K562 (cell line): Measurements from ENCODE around the gene OR7D2. TPM values are rescaled to one million over a fixed set of nuclear protein-coding genes. Genes with fewer than 3 reads are reported as not detected.

ENCODE experiments used
- ATAC-seq: fragments of 200-7000 bp; cut with Tn5 transposase; 3 replicates; pipeline ENCODE4 v1.9.1; 2020; ENCODE audit warnings: moderate library complexity
- BruUV-seq: library from RNA; stranded (reverse); fragments of 400-500 nt; replicated peaks from 2 replicates; lab custom pipeline; 2021; lab: Mats Ljungman, UMichigan
- CTCF ChIA-PET: fragments of 300-600 bp; formaldehyde crosslinking; extraction: SDS; loops from one replicate; lab custom pipeline; 2021; ENCODE audit warnings: low intra/inter-chr PET ratio; lab: Yijun Ruan, JAX
- POLR2A ChIA-PET: fragments of 300-600, 350-650 bp; sonication (Branson Sonifier 250); formaldehyde crosslinking; extraction: SDS; loops from one replicate; lab custom pipeline; 2021; ENCODE audit warnings: antibody characterized with exemption, inconsistent platforms; lab: Yijun Ruan, JAX
- DNase-seq, 4 experiments: peaks; one replicate each; pipeline versions ENCODE4 v3.0.0 to v3.0.0-alpha.2; 2011 to 2018; ENCODE audit warnings: low spot score in 3 of 4, mixed read lengths in 3 of 4; ENCODE audit errors: extremely low read depth in 1 of 4
- FAIRE-seq: peaks from 2 replicates; lab custom pipeline; 2011; peaks lifted over from hg19 to GRCh38; lab: Jason Lieb, UNC
- H2AFZ ChIP-seq: 2 replicates; pipeline ENCODE4 v1.6.0; 2011; ENCODE audit warnings: low read depth, low read length, control low read depth, inconsistent platforms
- H3K27ac ChIP-seq: fragments of 200-600 bp; 3 replicates; pipeline ENCODE4 v1.8.0; 2011; ENCODE audit warnings: low read depth, mild to moderate bottlenecking, control low read depth, inconsistent platforms, low read length, moderate library complexity, mixed read lengths; ENCODE audit errors: extremely low read depth
- H3K27me3 ChIP-seq, 2 experiments: fragments of 300-600 bp in 1 of 2; 2 replicates in 1 of 2; 3 replicates in 1 of 2; pipeline versions ENCODE4 v1.6.0 to v1.8.0; 2011; ENCODE audit warnings: inconsistent platforms in 2 of 2, low read length in 2 of 2, mild to moderate bottlenecking in 1 of 2, mixed read lengths in 1 of 2, moderate library complexity in 1 of 2; ENCODE audit not compliant: control insufficient read depth in 2 of 2, insufficient read depth in 2 of 2
- H3K36me3 ChIP-seq: fragments of 300-600 bp; 3 replicates; pipeline ENCODE4 v1.8.0; 2011; ENCODE audit warnings: mild to moderate bottlenecking, low read length, inconsistent platforms; ENCODE audit not compliant: control insufficient read depth, insufficient read depth
- H3K4me1 ChIP-seq, 2 experiments: fragments of 200-600 bp in 1 of 2; replicated peaks in 1 of 2; 2 replicates in 1 of 2; 3 replicates in 1 of 2; pipeline versions ENCODE4 v1.5.1 to v1.8.0; 2011; ENCODE audit warnings: inconsistent platforms in 2 of 2, low read length in 2 of 2, mild to moderate bottlenecking in 1 of 2, mixed read lengths in 1 of 2, moderate library complexity in 1 of 2; ENCODE audit not compliant: control insufficient read depth in 2 of 2, insufficient read depth in 2 of 2
- H3K4me2 ChIP-seq: 2 replicates; pipeline ENCODE4 v1.6.1; 2011; ENCODE audit warnings: low read length, control low read depth, inconsistent platforms, mixed read lengths; ENCODE audit not compliant: insufficient read depth
- H3K4me3 ChIP-seq: fragments of 200-600 bp; sonication (generic), shearing (Covaris generic); 2 replicates; pipeline ENCODE4 v1.5.1; 2016; ENCODE audit warnings: control low read depth, inconsistent platforms
- H3K79me2 ChIP-seq: fragments of 200-600 bp; 3 replicates; pipeline ENCODE4 v1.8.0; 2011; ENCODE audit warnings: low read length, inconsistent platforms; ENCODE audit not compliant: control insufficient read depth, insufficient read depth
- H3K9ac ChIP-seq, 2 experiments: 2 replicates each; pipeline versions ENCODE4 v1.6.0 to v1.6.1; 2011; ENCODE audit warnings: low read depth in 2 of 2, low read length in 2 of 2, control low read depth in 1 of 2, inconsistent platforms in 1 of 2, mild to moderate bottlenecking in 1 of 2, mixed read lengths in 1 of 2; ENCODE audit not compliant: insufficient read depth in 1 of 2
- H3K9me1 ChIP-seq: one replicate; pipeline ENCODE4 v1.6.0; 2011; ENCODE audit warnings: inconsistent platforms, mild to moderate bottlenecking, low read length, moderate library complexity; ENCODE audit not compliant: control insufficient read depth, insufficient read depth
- H3K9me3 ChIP-seq: replicated peaks from 2 replicates; pipeline ENCODE4 v1.5.1; 2011; ENCODE audit warnings: low read depth, low read length, inconsistent platforms; ENCODE audit not compliant: control insufficient read depth, insufficient read depth
- H4K20me1 ChIP-seq: replicated peaks from 2 replicates; pipeline ENCODE4 v1.6.1; 2011; ENCODE audit warnings: low read length, inconsistent platforms, mixed read lengths; ENCODE audit not compliant: control insufficient read depth, insufficient read depth
- IRF9 ChIP-seq: fragments of 450-650 bp; IDR thresholded peaks from 2 replicates; pipeline ENCODE4 v1.6.1; 2016; ENCODE audit warnings: missing biosample characterization, missing genetic modification characterization
- KAT7 ChIP-seq: sonication (generic); formaldehyde crosslinking; IDR thresholded peaks from 2 replicates; pipeline ENCODE4 v1.8.0; 2022; ENCODE audit warnings: missing genetic modification reagents, mild to moderate bottlenecking, borderline replicate concordance
- TCFL5 ChIP-seq: fragments of 250-450 bp; sonication (Bioruptor Pico); conservative IDR thresholded peaks from 2 replicates; pipeline ENCODE4 v1.6.1; 2021; ENCODE audit warnings: mild to moderate bottlenecking, moderate library complexity, matching md5 sums
- ZNF274 ChIP-seq: IDR thresholded peaks from 2 replicates; pipeline ENCODE4 v1.6.1; 2011; ENCODE audit warnings: low read depth, mild to moderate bottlenecking, low read length, moderate library complexity, borderline replicate concordance
- ZNF316 ChIP-seq: fragments of 450-650 bp; IDR thresholded peaks from 2 replicates; pipeline ENCODE4 v1.6.1; 2016
- WGBS: fragments of 100-300 bp; shearing (Covaris generic); methylation state at CpG from one replicate; pipeline ENCODE4 v1.1.6; 2016; ENCODE audit warnings: low coverage, mixed read lengths; ENCODE audit not compliant: insufficient coverage; ENCODE audit errors: missing lambda C conversion rate; 5-methylcytosine and 5-hydroxymethylcytosine counted together
- in situ Hi-C: fragments of 300-500 bp; cut with MboI; formaldehyde crosslinking; loops from 4 replicates; pipeline ENCODE4 v1.15.0; 2018; ENCODE audit warnings: inconsistent platforms, mixed read lengths
- intact Hi-C: fragments of 100-400 bp; cut with micrococcal nuclease; formaldehyde crosslinking; loops from 2 replicates; pipeline ENCODE4 v1.14.2; 2022
- polyA plus RNA-seq, 8 experiments: library from polyadenylated mRNA; depleted of rRNA in 4 of 8; stranded (reverse) in 5 of 8; unstranded in 3 of 8; fragments of >200 nt; fragmentation: Nextera tagmentation in 2 of 8; fragmentation: Illumina TruSeq in 1 of 8; extraction: Ambion mirVana in 2 of 8; extraction: Trizol in 1 of 8; gene quantifications; 2 replicates each; pipeline versions ENCODE4 v1.2.1 to v1.2.3, GENCODE V29; 2011 to 2014; ENCODE audit warnings: inconsistent platforms in 1 of 8, missing spikeins in 1 of 8
- total RNA-seq, 7 experiments: library from RNA; depleted of rRNA in 6 of 7; stranded (reverse); fragments of >200 nt in 6 of 7; fragmentation: Illumina TruSeq in 2 of 7; extraction: Trizol in 2 of 7; gene quantifications; 2 replicates each; pipeline versions ENCODE4 v1.2.1 to v1.2.3, GENCODE V29; 2011 to 2021; ENCODE audit warnings: low replicate concordance in 1 of 7

The OR7D2 gene
- total and polyA plus RNA-seq, 9 of the 15 experiments (the other 6 are each of a cell fraction or from before 2014, with no cell fraction given), result 0.05 to 0.75 (median 0.45) TPM

- no peak overlapping the region for H3K9ac ChIP-seq
- POLR2A ChIA-PET, result interaction anchor here (0.8 kb wide), 1 partner anchor 15 kb away, joined by 3 read pairs; no protein-coding TSS in a partner anchor
- H3K79me2 ChIP-seq, result peaks cover 17% of the 10 kb centered on the region
- no peaks in the 10 kb centered on the region for H3K9me1 ChIP-seq
- no peaks in the 10 kb centered on the region for H3K4me1 ChIP-seq
- no peak for FAIRE-seq
- in situ Hi-C loops (no loop called here), intact Hi-C loops (no loop called here)
- H3K27ac ChIP-seq, result no peak overlapping the region
- H3K4me2 ChIP-seq, result no peak overlapping the region
- H2AFZ ChIP-seq, result no peak overlapping the region
- H3K4me3 ChIP-seq, result no peak overlapping the region
- peak in 1 of 4 experiments; percentile 15 for DNase-seq
- ATAC-seq, result no peak
- no TSS peak for BruUV-seq
- H3K27me3 ChIP-seq, result no peaks in the 10 kb centered on the region
- no peaks in the 10 kb centered on the region for H4K20me1 ChIP-seq
- peaks cover 84% of the 10 kb centered on the region for H3K36me3 ChIP-seq
- CTCF ChIA-PET, result no interaction called here
- TF ChIP-seq IRF9 (tag) (no peak), ZNF316 (peak; percentile 28; the same call in 1 of the 2 replicates), KAT7 (no peak)
- H3K9me3 ChIP-seq, result peaks cover 27% of the 10 kb centered on the region
- WGBS, result 99% methylated on average over 13 of the region's 13 CpGs
Measured at GRCh38 chr19:9159891-9160290, 18.9 kb upstream of the OR7D2 start.

GRCh38 chr19:9161427-9161826 lies 17.4 kb upstream of the OR7D2 start:
- BruUV-seq, result no TSS peak
- no peak for ATAC-seq
- no peak for DNase-seq
- Histone ChIP-seq H3K36me3 (peaks cover 71% of the 10 kb centered on the region), H3K27ac (no peak overlapping the region), H4K20me1 (no peaks in the 10 kb centered on the region), H3K9me3 (peaks cover 25% of the 10 kb centered on the region), H3K9ac (no peak overlapping the region), H3K4me2 (no peak overlapping the region), H3K4me3 (no peak overlapping the region), H3K27me3 (no peaks in the 10 kb centered on the region), H3K9me1 (no peaks in the 10 kb centered on the region), H3K79me2 (peaks cover 3% of the 10 kb centered on the region; the same call in 1 of the 3 replicates), H2AFZ (no peak overlapping the region), H3K4me1 (no peaks in the 10 kb centered on the region)
- in situ Hi-C loops (no loop called here), intact Hi-C loops (no loop called here)
- ChIA-PET POLR2A (no interaction called here), CTCF (no interaction called here)
- TF ChIP-seq ZNF274 (0 out of 2 replicates have a peak, but pooled peaks have one; percentile 48), TCFL5 (no peak)
- WGBS, result 96% methylated on average over 9 of the region's 12 CpGs
- no peak for FAIRE-seq
